SK-N-MC (cell line): ENCODE data around the gene ADCY5.

Experiments used
- EZH2 ChIP-seq: fragments of 200-600 bp; sonication (generic); IDR thresholded peaks from one replicate; pipeline ENCODE4 v1.6.1; 2017; ENCODE audit warnings: antibody characterized with exemption
- FOXP2 ChIP-seq: optimal IDR thresholded peaks from 2 replicates; pipeline ENCODE3; 2011; ENCODE audit warnings: mild to moderate bottlenecking, moderate library complexity; ENCODE audit not compliant: insufficient read depth; ENCODE audit errors: extremely low read length, control extremely low read depth
- POLR2AphosphoS5 ChIP-seq: IDR thresholded peaks from 2 replicates; pipeline ENCODE4 v1.6.1; 2012; ENCODE audit warnings: mild to moderate bottlenecking, low read depth, low read length, borderline replicate concordance

DNA sequence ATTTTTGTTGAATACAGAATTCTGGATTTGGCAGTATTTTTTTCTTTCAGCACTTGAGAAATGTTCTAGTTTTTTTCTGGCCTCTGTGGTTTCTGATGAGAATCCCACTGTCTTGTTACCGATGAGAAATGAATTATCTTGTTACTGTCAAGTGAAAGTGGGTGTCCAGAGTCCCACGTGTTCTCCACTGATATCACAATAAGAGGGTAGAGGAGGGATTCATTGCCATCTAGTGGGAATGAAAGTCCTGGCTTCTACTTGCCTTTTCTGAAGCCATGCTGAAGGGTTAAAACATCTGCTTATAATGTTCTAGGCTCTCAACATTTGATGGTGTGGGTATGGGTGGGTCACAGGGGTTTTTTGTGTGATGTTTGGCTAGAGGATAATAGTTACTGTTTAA lies 181.1 kb downstream of the ADCY5 start:
- TF ChIP-seq EZH2 (no peak), POLR2AphosphoS5 (no peak), FOXP2 (no peak)
